ENCODE results near the gene TRAF4.
"Not testable (repeated sequence)": the region's sequence is repeated elsewhere in the genome, so short reads cannot be mapped to it uniquely, and the experiment has no call there.

Gene TRAF4

DNA sequence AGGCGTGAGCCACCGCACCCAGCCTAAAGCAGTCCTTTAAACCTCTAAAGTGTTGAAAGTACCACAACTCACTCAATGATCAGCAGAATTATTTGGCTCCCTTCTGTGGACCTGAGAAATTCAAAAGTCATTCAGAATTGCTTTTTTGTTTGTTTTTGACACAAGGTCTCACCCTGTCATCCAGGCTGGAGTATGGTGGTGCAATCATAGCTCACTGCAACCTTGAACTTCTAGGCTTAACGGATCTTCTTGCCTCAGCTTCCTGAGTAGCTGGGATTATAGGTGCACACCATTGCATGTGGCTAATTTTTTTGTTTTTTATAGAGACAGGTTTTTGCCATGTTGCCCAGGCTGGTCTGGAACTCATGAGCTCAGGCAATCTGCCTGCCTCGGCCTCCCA is 44.3 kb downstream of the TRAF4 start:
- no peak for DNase-seq (ENCODE audit: low spot score)

DNA sequence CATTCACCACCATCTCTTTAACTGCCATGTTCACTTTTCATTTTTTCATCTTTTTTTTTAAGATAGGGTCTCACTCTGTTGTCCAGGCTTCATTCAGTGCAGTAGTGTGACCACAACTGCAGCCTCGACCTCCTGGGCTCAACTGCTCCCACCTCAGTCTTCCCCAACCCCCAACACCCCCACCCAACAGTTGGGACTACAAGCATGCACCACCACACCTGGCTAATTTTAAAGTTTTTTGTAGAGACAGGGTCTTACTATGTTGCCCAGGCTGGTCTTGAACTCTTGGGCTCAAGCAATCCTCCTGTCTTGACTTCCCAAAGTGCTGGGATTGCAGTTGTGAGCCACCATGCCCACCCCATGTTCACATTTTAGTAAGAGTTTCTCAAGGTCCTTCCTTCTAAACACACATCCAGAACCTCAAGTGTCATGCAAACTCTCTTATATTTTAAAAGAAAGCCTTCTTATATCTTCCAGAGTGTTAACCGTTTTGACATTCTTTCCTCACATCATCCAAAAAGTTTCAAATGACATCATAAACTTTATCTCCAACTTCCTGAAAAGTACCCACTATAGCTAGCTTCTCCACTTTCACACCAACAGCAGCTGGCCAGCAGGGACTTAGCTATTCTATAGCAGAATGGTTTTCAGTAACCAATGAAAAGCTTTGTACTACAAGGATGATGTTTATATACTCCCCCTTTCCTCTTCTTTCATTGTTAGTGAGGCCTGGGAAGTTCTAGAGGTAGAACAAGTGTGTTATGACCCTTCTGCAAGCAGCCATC is 49.3 kb downstream of the TRAF4 start:
- DNase-seq (ENCODE audit: low spot score), result no peak

DNA sequence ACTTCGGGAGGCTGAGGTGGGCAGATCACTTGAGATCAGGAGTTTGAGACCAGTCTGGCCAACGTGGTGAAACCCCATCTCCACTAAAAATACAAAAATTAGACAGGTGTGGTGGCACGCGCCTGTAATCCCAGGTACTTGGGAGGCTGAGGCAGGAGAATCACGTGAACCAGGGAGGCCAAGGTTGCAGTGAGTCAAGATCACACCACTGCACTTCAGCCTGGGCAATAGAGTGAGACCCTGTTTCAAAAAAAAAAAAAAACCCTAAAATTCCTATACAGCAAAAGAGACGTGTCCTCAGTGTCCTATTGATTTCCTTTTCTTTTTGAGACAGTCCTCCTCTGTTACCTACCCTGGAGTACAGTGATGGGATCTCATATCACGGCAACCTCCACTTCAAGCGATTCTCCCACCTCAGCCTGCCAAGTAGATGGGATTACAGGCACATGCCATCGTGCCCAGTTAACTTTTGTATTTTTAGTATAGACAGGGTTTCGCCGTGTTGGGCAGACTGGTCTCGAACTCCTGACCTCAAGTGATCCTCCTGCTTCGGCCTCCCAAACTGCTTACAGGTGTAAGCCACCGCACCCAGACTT is 51.1 kb downstream of the TRAF4 start:
- DNase-seq (ENCODE audit: low spot score), result not testable (repeated sequence)

DNA sequence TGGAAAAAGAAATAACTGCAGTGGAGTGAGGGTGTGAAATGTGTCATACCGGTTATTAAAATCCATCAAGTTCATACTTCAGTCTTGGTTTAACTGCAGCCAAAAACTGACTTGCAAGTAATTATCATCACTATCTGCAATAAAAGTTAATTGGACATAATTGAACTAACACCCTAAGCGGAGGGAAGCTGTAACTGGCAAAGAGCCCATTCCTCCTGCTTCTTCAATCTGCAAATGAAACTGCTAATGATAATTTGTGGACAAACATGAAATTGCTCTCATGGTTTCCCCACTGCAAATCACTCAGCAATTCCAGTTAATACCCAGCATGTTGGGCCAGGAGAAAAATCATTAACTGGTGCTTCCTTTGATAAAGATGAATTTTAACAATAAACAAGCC is 52.3 kb downstream of the TRAF4 start:
- no peak for DNase-seq (ENCODE audit: low spot score)

Measured in HuH-7 (cell line).